HG02840 (cell line): Measurements from ENCODE around the gene ATP2B2.

ENCODE experiments used
- ATAC-seq: cut with Tn5 transposase; IDR thresholded peaks from one replicate; pipeline ENCODE4 v1.9.1; 2021; ENCODE audit warnings: mild to moderate bottlenecking, moderate library complexity, moderate number of reproducible peaks; ENCODE audit not compliant: unreplicated experiment, low FRiP score

The ATP2B2 gene

DNA sequence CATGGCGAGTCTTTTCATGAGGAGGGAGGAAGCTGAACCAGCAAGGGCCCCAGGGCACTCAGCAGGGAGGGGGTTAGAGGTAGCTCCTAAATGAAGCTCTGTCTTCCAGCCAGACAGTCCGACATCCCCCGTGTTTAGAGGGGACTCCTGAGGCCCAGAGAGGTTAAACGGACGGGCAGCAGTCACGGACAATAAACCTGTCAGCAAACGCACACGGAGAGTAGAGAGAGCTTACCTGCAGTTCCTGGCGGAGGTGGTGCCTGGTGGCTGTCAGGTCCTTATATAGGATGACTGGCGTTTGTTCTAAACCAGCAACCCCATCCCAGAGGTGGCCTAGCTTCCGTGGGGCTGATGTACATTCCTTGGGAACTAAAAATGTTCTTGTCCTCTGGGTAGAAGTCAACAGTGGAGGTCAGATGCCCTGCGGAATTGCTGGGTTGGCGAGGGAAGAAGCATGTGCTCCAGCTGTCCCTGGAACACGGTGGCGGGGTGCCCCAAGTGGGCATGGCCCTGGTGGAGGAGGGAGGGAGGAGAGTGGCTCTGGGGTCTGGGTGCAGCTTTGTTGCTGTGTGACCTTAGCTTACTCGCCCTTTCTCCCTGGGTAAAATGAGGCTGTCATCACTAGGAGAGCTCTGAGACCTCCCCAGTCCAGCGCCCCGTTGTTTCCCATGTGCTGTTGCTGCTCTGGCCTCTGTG is 214.8 kb downstream of the ATP2B2 start:
- no peak for ATAC-seq

DNA sequence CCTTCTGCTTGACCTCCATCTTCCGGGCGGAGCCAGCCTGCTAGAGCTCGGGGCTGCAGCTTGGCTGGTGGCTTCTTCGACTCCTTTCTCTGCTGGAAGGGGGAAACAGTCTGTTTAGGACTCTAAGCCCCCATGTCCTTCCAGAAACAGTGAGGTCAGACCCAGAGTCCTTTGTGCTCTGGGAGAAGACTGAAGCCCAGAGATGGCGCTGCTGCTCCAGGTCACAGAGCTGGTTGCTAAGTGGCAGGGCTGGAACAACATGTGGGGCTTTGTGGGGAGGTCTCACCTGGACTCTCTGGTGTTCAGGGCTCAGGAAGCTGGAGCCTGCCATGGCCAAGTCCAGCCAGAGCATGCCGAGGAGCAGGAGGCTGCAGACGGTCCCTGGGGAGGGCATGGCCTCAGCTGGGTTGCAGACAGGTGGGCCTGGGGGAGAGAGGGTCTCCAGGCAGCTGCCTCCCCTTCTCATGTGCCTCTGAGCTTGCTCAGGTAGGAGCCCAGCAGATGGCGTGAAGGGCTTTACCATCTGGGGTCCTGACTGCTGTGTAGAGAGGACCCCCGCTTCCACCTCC is 215.5 kb downstream of the ATP2B2 start:
- ATAC-seq: no peak

DNA sequence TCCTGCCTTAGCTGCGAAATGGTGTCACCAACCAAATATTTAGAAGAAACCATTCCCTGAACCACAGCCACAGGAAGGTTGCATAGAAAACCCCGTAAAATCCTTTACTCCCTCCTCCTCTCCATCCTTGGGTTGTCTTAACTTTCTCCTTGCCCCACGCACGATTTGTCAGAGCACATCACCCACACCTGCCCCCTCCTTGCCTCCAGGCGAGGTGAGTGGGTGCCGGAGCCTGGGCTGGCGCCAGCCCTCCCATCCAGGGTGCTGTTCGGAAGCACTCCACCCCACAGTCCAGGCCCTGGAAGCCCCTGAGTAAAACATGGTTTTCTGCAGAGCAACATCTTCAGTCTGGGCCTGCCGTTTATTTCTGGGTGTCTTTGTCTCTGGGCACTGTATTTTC is 216.3 kb downstream of the ATP2B2 start:
- ATAC-seq: no peak

DNA sequence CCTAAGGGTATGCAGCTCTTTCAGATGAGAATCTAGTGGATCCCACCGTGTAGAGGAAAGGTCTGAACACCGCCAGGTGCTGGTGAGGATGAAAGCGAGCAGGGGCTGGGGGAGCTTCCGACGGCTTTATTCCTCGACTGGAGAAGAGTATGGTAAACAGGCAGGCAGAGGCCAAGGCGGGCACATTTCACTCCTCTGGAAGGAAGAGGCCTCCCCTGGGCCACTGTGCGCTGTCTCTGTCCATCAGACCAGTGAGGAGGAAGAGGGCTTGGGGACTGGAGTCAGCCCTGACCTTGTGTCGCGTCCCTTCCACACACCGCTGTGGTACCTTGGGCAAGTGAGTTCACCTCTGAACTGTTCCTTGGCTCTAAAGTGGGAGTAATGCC is 216.8 kb downstream of the ATP2B2 start:
- no peak for ATAC-seq

DNA sequence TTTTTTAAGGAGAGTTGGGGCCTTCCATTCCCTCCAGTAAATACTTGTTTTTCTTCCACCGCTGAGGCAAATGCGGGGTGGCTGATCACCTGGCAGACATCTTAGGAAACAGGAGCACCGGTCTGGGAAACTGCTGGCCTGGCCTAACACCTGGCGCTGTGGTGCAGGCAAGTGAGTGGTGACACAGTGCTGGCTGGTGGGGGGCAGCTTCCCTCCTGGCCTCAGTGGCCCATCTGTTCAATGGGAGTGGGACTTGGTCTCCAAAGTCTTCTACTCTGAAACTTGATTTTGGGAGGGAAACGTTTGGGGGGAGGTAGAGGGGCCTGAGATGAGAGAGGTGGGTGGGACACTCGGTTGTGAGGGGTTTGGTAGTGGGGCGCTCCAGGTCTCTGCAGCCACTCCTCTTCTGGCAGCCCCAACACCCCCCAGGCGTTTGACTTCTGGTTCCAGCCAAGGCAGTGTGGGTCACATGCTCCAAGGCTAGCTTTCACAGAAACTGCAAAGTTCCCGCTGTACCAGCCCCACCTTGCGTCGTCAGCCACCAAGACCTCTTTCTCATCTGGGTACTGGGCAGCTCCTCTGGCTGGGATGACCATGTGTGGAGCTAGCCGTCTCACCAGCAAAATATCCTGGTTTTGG is 217.3 kb downstream of the ATP2B2 start:
- ATAC-seq: no peak

DNA sequence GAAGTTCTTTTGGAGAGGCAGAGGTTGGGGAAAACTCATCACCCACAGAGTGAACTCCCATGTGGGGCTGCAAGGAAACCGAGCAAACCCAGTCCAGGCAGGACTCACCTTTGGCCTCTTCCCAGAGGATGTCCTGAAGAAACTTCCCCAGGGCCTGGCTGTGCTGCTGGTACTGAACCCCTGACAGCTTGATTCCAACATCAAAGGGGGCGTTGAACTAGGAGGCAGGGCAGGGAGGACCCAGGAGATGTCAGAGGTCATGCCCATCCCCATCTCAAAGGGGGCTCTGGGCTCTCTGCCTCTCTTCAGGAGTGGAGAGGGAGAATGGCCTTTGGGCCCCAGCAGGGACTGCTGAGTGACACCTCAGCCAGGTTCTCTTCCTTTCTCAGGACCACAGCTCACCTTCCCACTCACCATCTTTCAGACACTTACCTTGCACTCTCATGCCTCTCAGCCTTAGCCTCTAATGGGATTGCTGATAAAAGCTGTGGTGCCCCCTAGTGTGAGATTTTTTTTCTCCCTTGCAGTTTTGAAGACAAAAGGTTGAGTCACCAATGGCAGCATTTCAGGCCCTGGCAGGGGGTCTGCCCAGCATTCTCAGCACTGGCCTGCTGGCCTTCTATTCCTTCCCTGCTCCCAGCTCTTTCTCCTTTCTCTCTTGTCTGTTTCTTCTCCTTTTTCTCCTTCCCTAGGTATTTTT is 218.6 kb downstream of the ATP2B2 start:
- ATAC-seq: no peak

DNA sequence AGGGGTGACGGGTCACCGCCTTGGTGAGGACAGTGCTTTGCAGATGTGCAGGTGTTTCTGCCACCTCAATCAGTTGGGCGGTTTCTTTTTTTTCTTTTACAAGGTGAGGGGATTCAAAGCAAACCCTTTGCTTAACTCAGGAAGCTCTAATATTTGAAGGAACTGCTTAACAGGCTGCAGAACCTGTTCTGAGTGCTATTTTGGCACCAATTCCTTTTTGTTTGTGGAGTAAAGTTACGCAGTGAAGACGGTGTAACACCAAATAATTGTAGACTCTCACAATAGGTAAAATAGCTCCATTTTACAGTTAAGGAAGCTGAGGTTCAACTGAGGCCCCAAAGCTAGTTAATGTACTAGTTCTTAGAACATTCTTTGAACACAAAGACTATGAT is 219.3 kb downstream of the ATP2B2 start:
- ATAC-seq: no peak

DNA sequence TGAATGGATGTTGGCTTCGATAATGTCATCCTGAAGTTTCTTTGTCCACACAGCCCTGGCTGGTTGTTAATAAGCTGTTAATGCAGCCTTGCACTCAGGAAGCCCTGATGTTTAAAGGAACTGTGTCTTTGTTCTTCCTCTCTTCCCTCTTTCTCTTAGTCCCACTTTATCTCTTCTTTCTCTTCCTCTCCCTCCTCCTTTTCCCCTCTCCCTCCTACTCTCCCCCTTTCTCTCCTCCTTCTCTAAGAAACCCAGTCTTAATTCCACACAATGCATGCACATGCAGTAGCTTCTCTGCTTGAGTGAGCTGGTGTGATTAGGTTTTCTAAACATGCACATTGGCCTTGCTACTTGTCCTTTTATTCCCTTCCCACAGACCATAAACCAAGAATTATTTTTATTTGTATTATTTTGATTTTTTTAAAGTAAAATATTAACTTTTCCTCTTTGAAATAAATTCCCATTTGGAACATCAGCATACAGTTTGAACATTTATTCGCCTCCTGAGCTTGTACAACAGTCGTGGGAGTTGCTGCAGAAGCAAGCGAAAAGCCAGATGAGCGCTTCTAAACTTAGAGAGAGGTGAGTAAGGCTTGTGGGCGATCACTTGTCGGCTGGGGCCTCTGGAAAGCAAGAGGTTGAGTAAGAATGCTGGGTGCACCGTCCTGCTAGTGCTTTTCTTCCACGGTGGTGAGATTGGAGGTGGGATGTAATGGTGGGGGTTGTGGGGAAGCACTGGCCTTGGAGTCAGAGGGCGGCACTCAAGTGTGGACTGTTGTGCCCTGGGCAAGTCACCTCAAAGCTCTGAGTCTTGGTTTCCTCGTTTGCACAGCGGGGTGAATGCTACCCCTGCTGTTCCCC is 219.9 kb downstream of the ATP2B2 start:
- no peak for ATAC-seq

DNA sequence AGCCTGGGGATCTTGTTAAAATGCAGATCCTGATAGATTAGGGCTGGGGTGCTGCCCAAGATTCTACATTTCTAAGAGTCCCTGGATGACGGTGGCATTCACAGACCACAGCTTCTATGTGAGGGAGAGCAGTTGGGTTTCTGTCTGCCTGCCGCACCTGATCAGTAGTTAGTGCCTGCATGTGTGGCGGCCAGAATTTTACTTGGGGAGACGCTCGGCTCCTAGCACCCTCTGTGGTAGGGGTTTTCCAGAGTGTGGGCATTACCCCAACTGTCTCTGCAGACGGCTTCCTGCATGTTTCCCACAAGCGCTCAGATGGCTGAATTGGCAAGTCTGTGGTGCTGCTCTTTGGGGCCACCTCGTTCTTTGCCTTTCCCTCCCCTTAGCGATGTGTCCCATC is 220.9 kb downstream of the ATP2B2 start:
- no peak for ATAC-seq

DNA sequence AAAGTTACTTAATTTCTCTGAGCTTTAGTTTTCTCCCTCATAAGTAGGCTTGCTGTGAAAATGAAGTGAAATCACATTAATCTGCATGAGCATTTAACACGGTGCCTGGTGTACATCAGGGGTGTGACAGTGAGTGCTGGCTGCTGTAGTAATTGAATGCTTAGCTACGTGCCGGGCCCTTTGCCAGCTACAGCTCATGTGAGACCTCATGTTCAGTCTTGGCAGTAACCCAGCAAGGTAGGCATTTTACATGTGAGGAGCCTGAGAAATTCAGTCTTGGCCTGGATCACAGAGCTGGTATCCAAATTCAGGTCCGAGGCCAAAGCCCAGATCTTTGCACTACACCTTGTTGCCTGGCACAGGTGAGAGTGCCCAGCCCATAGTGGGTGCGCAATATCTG is 221.7 kb downstream of the ATP2B2 start:
- ATAC-seq: no peak

DNA sequence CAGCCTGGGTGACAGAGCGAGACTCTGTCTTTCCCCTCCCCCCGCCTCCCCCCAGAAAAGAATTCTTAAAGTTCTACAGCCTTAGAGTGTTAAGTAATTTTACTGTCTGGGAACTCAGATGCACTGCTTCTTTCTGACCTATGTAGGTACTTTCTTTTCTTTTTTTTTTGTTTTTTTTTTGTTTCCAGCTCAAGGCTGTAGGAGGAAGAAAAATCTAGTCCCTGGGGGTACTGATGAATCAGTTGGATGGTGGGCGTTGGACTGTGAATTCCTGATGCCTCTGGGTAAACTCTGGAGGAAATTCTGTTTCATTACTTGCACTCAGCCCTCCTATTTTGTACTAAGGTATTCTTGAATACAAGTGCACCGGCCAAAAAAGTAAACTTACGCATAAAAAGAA is 223.4 kb downstream of the ATP2B2 start:
- ATAC-seq: no peak

DNA sequence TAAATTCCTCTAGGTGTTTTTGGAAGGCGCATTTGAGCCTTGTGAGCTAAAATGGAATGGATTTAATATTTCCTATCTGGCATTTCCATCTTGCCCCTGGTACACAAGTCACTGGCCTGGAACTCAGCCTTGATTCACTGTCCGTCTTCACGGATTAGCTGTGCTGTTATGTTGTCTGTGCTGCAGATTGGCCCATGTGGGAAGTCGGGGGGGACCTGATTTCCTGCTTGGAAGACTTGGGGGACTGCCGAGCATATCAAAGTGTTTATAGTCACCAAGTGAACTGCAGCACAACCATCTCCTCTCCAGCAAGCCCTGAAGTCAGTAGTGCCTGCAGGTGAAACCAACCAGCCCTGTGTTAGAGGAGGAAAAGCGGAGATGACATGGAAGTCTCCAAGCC is 224.8 kb downstream of the ATP2B2 start:
- ATAC-seq: no peak

DNA sequence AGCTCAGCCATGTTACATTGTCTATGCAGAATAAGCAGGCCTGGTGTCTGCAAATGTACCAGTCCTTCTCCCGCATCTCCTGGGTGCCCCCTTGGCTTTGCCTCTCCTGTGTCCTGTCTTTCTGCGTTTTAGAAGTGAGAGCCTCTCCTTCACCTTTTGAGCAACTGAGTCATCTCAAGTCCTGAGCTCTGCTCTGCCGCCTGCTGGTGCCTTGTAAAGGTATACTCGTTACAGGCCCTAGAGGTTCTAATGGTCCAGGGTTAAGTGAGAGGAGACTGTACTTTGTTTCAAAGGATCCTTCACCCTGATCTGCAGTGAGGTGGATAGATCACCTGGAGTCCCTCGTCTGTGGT is 225.2 kb downstream of the ATP2B2 start:
- no peak for ATAC-seq

DNA sequence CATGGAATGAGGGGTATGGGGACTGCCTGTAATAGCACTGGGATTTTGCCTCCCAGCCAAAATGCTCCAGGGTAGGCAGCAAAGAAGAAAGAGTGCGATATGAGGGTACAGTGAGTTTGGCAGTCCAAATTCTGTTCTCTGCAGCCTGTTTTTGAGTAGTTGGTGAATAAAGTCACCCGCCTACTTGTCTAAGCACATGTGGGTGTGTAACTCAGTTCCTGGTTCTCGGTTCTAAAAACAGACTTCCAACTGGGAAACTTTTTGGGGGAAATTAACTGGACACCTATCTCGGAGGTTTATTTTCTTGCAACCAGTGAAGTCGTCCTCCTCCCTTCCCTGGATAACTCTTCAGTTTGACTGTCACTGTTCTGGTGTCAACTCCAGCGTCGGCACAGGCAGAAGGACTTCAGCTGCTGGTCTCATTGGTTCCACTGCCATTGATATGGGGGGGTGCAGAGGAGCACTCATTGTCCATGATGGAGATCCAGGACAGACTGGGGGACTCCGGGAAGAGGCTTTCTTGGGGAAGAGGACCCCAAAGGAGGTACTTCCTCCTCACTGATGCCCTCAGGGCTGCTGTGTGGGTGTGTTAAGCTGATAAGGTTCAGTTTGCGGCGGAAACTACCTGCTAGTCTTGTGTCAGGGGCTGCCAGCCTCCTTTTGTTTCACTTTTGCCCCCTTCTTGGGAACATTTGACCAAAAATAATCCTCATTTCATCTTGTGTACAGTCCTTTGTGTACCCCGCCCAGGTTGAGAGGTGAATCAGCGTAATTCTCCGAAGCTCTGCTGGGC is 225.8 kb downstream of the ATP2B2 start:
- no peak for ATAC-seq

DNA sequence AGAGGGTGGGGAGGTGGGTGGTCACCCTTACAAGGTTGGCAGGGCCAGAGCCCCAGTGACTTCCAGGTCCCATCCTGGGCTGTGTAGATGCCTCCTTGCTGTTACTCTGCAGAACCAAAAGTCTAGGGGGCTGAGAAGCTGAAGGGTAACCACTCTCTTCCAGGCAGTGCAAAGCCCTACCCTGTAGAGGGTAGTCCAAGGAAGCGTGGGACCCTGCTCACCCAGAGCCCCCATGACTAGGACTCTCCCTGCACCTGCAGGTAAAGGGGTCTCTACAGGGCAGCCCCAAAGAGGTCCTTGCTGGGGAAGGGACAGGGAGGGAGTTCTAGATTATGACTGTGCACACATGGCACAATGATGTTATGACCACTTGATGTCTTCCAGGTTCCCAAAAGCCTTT is 226.9 kb downstream of the ATP2B2 start:
- ATAC-seq: no peak

DNA sequence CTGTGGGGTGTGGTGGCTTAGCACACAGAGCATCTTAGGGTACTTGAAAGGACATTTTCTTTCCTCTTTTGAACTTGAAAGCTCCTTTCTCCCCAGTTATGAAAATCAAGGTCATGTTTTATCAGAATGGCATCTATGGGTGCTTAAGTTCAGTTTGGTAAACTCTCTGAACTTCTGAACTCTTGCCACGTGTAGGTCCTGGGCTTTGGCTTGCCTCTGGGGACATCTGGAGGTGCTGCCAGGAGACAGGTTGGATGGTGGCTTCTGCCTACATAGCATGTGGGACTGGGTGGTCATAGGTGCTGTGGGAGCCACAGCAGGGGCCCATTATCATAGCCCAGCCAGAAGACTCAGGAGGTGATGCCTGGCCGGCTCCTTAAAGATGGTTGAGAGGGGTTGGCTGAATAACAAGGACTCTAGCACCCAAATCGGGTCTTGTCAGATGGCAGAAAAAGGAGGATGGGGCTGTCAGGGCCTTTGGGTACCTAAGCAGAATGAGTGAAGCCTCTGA is 228.2 kb downstream of the ATP2B2 start:
- ATAC-seq: no peak

DNA sequence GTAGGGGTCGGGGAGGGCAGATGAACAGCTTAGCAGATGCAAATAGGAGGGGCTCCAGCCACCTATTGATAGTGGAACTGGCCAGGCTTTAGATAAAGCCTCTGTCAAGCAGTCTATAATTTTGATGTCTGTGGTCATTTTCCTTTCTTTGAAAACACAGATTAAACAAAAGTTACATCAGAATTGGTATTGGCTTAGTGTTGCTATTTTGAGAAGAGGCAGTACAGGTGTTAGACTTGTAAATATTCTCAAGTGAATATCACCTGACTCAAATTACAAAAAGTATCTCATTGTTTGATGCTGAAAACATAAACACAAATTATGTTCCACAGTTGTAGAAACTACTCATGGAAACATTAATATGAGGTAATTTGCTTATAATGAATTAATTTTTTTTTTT is 230.8 kb downstream of the ATP2B2 start:
- ATAC-seq: no peak
